Mucosa of stomach (tissue), 1 donor: Measurements from ENCODE around the gene WWC2.

ENCODE experiments used
- H3K27me3 ChIP-seq: one replicate; pipeline ENCODE4 v1.7.0; 2013; ENCODE audit warnings: mild to moderate bottlenecking, low read length; ENCODE audit not compliant: control insufficient read depth, insufficient read depth
- H3K36me3 ChIP-seq: one replicate; pipeline ENCODE4 v1.7.0; 2013; ENCODE audit warnings: low read length; ENCODE audit not compliant: control insufficient read depth, insufficient read depth
- H3K4me1 ChIP-seq: one replicate; pipeline ENCODE4 v1.7.0; 2013; ENCODE audit warnings: mild to moderate bottlenecking, low read length; ENCODE audit not compliant: control insufficient read depth, insufficient read depth
- H3K4me3 ChIP-seq: one replicate; pipeline ENCODE4 v1.7.0; 2013; ENCODE audit warnings: low read length
- H3K9ac ChIP-seq: one replicate; pipeline ENCODE4 v1.7.0; 2013; ENCODE audit warnings: mild to moderate bottlenecking, low read length, moderate library complexity
- H3K9me3 ChIP-seq: one replicate; pipeline ENCODE4 v1.7.0; 2013; ENCODE audit warnings: mild to moderate bottlenecking, low read length, moderate library complexity; ENCODE audit not compliant: control insufficient read depth
- donor health status: Pancreatic carcinoma.

WWC2 gene

GRCh38 chr4:183257808-183258207 lies 158.8 kb downstream of the WWC2 start:
- H3K4me3 ChIP-seq, result no peak overlapping the region
- H3K36me3 ChIP-seq, result peaks cover 4% of the 10 kb centered on the region
- H3K4me1 ChIP-seq, result peaks cover 27% of the 10 kb centered on the region
- no peak overlapping the region for H3K9ac ChIP-seq
- no peaks in the 10 kb centered on the region for H3K9me3 ChIP-seq
- H3K27me3 ChIP-seq, result no peaks in the 10 kb centered on the region

DNA sequence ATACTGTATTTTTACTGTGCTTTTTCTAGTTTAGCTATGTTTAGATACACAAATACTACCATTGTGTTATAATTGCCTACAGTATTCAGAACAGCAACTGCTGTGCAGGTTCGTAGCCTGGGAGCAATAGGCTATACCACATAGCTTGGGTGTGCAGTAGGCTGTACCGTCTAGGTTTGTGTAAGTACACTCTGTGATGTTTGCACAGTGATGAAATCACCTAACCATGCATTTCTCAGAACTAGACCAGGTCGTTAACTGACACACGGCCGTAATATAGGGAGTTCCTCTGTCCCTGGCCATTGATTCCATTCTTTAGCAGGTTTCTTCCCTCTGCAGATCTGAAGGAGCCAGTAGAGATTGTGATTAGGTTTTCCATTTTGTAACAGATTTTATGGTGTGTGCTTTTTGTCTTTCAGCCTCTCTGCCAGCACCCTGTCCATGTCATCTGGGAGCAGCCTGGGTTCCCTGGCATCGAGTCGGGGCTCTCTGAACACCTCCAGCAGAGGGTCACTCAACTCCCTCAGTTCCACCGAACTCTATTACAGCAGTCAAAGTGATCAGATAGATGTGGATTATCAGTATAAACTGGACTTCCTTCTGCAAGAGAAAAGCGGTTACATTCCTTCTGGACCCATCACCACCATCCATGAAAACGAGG lies 161.6 kb downstream of the WWC2 start:
- H3K27me3 ChIP-seq, result no peaks in the 10 kb centered on the region
- no peak overlapping the region for H3K9ac ChIP-seq
- peaks cover 27% of the 10 kb centered on the region for H3K4me1 ChIP-seq
- no peak overlapping the region for H3K4me3 ChIP-seq
- H3K9me3 ChIP-seq, result no peaks in the 10 kb centered on the region
- peaks cover 4% of the 10 kb centered on the region for H3K36me3 ChIP-seq

DNA sequence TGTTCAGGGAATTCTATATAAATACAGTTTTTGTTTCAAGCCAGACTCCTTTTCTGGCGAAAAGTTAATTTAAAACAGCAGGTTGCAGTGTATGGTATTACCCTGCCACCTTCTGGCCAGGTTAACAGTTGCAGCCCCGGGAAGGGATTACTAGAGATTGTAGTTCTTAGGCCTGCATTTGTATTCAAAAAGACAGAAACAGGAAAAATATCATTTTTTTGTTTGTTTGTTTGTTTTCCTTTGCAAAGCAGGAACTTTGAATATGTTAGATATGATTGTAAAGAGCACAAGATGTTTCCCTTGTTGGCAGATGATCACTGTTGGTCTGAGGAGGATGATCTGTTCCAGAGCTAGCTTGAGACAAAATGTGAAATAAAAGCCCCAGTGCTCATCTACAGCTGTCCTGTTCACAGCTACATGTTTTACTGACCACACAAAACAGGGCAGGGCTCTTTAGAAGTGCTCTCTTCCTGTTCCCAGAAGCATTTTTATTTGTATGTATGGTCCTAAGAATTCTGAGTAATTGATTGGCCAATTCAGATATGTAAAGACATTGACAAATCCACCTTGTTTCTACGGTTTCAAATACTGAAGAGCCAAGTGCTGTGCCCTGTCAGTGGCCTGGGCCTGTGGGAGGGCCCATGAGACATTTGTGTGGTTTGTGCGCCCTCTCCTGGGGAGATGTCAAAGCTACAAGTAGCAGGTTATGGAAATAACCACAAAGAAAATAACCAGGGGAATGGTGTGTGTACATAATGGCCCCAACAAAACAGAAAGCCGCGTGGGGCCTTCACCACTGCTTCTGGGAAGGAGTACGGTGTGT lies 163.1 kb downstream of the WWC2 start:
- no peak overlapping the region for H3K4me3 ChIP-seq
- H3K36me3 ChIP-seq, result peaks cover 4% of the 10 kb centered on the region
- H3K27me3 ChIP-seq, result no peaks in the 10 kb centered on the region
- H3K4me1 ChIP-seq, result peaks cover 27% of the 10 kb centered on the region
- no peak overlapping the region for H3K9ac ChIP-seq
- H3K9me3 ChIP-seq, result no peaks in the 10 kb centered on the region

- H3K4me1 ChIP-seq, result peaks cover 27% of the 10 kb centered on the region
- no peak overlapping the region for H3K4me3 ChIP-seq
- H3K9ac ChIP-seq, result no peak overlapping the region
- no peaks in the 10 kb centered on the region for H3K27me3 ChIP-seq
- H3K9me3 ChIP-seq, result no peaks in the 10 kb centered on the region
- H3K36me3 ChIP-seq, result peaks cover 4% of the 10 kb centered on the region
These were observed 163.7 kb downstream of the WWC2 start for GRCh38 chr4:183262776-183263100.

- H3K9me3 ChIP-seq, result no peaks in the 10 kb centered on the region
- peaks cover 4% of the 10 kb centered on the region for H3K36me3 ChIP-seq
- H3K4me1 ChIP-seq, result peaks cover 27% of the 10 kb centered on the region
- H3K27me3 ChIP-seq, result no peaks in the 10 kb centered on the region
- H3K9ac ChIP-seq, result no peak overlapping the region
- H3K4me3 ChIP-seq, result no peak overlapping the region
These were observed 164.8 kb downstream of the WWC2 start for GRCh38 chr4:183263787-183264386.

- Histone ChIP-seq H3K9me3 (no peaks in the 10 kb centered on the region), H3K9ac (no peak overlapping the region), H3K4me3 (no peak overlapping the region), H3K36me3 (peaks cover 4% of the 10 kb centered on the region), H3K4me1 (peaks cover 27% of the 10 kb centered on the region), H3K27me3 (no peaks in the 10 kb centered on the region)
These were observed 165.6 kb downstream of the WWC2 start for GRCh38 chr4:183264614-183265013.

DNA sequence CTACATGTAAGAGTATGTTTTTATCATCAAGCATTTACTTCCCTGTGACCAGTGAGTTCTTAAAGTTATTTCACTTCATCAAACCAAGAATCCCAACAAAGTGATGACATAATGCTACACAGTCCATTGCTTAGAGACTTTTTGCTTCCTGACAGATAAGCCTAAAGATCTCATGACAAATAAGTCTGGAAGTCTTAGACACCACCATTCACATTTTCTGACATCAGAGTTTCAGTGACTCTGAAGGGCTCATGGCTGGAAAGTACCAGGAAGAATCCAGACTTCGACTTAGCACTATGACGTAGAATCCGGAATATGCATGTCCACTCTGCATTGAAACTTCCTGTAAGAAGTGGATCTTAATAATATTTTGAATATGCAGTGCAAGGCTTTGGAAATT lies 167.3 kb downstream of the WWC2 start:
- Histone ChIP-seq H3K4me1 (peaks cover 15% of the 10 kb centered on the region), H3K4me3 (no peak overlapping the region), H3K36me3 (peaks cover under 1% of the 10 kb centered on the region), H3K9me3 (no peaks in the 10 kb centered on the region), H3K27me3 (no peaks in the 10 kb centered on the region), H3K9ac (no peak overlapping the region)

GRCh38 chr4:183268556-183268955 lies 169.5 kb downstream of the WWC2 start:
- Histone ChIP-seq H3K4me3 (no peak overlapping the region), H3K36me3 (no peaks in the 10 kb centered on the region), H3K9me3 (no peaks in the 10 kb centered on the region)

DNA sequence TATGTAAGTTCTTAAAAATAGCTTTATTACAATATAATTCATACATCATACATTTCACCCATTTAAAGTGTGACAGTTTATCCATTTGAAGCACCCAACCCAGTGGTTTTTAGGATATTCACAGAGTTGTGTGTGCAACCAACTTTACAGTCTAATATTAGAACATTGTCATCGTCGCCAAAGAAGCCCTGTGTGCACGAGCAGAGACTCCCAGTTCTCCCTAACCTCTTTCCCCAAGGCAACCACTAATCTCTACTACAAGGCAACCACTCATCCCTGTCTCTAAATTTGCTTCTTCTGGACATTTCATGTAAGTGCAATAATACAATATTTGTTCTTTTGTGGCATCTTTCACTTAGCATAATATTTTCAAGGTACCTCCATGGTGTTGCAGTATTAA lies 173.3 kb downstream of the WWC2 start:
- Histone ChIP-seq H3K9me3 (peaks cover 9% of the 10 kb centered on the region), H3K36me3 (no peaks in the 10 kb centered on the region), H3K4me3 (no peak overlapping the region), H3K9ac (no peak overlapping the region), H3K4me1 (no peaks in the 10 kb centered on the region), H3K27me3 (no peaks in the 10 kb centered on the region)

More at GRCh38 chr4:183268556-183268955, 169.5 kb downstream of the WWC2 start:
- Histone ChIP-seq H3K27me3 (no peaks in the 10 kb centered on the region), H3K4me1 (no peaks in the 10 kb centered on the region), H3K9ac (no peak overlapping the region)

DNA sequence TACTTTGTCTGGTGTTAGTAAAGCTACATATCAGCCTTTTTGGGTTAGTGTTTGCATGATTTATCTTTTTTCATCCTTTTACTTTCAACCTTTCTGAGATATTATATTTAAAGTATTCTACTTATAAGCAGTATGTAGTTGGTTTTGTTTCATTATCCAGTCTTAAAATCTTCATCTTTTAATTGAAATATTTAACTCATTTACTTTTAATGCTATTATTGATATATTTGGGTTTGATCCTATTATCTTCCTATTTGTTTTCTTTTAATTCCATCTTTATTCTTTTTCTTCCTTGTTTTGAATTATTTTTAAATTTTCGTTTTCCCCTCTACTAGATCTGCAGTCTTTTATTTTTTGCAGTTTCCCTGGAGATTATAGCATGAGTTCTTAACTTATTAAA lies 177.0 kb downstream of the WWC2 start:
- Histone ChIP-seq H3K9me3 (peaks cover 9% of the 10 kb centered on the region), H3K4me1 (no peaks in the 10 kb centered on the region), H3K4me3 (no peak overlapping the region), H3K36me3 (no peaks in the 10 kb centered on the region), H3K27me3 (no peaks in the 10 kb centered on the region), H3K9ac (no peak overlapping the region)

DNA sequence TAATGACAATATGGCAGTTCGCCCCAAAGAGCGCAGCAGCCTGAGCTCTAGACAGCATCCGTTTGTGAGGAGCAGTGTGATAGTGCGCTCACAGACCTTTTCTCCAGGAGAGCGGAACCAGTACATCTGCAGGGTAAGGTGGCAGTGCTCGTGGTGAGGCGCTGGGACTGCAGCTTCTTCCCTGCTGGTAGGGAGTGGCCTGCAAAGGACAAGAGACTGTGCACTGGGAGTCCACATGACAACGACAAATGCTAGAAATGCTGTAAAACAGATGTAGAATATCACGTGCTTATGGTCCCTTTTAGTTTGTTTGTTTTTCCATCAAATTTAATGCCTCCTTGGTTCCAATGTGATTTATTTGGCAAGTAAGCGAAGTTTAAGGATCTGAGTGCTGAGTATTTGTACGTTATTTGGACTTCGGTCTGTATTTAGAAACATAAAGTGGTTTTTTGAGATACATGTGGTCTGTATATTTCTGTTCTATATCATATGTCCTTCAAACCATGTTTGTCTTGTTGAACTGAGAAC lies 185.3 kb downstream of the WWC2 start:
- no peaks in the 10 kb centered on the region for H3K27me3 ChIP-seq
- H3K9me3 ChIP-seq, result no peaks in the 10 kb centered on the region
- no peaks in the 10 kb centered on the region for H3K4me1 ChIP-seq
- H3K4me3 ChIP-seq, result no peak overlapping the region
- H3K36me3 ChIP-seq, result peaks cover 2% of the 10 kb centered on the region
- H3K9ac ChIP-seq, result no peak overlapping the region

- Histone ChIP-seq H3K9ac (no peak overlapping the region), H3K27me3 (no peaks in the 10 kb centered on the region), H3K4me3 (no peak overlapping the region), H3K9me3 (no peaks in the 10 kb centered on the region), H3K36me3 (peaks cover 6% of the 10 kb centered on the region), H3K4me1 (no peaks in the 10 kb centered on the region)
These were observed 185.9 kb downstream of the WWC2 start for GRCh38 chr4:183284965-183285364.
